HG02571 (cell line): Measurements from ENCODE around the gene UGT2B28.
"Not testable (repeated sequence)": the region's sequence is repeated elsewhere in the genome, so short reads cannot be mapped to it uniquely, and the experiment has no call there.

Source experiments
- ATAC-seq: cut with Tn5 transposase; IDR thresholded peaks from one replicate; pipeline ENCODE4 v1.9.1; 2021; ENCODE audit warnings: mild to moderate bottlenecking, moderate library complexity; ENCODE audit not compliant: unreplicated experiment

The UGT2B28 gene

DNA sequence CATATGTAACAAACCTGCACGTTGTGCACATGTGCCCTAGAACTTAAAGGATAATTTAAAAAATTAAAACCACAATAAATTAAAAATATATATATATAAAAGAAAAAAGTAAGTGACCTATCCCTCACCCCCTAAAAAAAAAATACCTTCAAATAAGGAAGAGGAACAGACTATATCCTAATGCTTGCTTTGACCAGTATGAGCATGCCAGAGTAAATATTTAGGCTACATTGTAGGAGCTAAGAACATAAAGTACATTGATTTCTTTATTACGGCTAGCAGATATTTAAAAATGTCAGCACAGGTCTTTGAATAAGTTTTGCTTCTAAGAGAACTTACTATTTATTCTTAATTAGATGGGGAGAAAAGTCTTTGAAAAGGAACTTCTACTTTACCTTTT, 62.8 kb downstream of the UGT2B28 start:
- ATAC-seq = not testable (repeated sequence)

DNA sequence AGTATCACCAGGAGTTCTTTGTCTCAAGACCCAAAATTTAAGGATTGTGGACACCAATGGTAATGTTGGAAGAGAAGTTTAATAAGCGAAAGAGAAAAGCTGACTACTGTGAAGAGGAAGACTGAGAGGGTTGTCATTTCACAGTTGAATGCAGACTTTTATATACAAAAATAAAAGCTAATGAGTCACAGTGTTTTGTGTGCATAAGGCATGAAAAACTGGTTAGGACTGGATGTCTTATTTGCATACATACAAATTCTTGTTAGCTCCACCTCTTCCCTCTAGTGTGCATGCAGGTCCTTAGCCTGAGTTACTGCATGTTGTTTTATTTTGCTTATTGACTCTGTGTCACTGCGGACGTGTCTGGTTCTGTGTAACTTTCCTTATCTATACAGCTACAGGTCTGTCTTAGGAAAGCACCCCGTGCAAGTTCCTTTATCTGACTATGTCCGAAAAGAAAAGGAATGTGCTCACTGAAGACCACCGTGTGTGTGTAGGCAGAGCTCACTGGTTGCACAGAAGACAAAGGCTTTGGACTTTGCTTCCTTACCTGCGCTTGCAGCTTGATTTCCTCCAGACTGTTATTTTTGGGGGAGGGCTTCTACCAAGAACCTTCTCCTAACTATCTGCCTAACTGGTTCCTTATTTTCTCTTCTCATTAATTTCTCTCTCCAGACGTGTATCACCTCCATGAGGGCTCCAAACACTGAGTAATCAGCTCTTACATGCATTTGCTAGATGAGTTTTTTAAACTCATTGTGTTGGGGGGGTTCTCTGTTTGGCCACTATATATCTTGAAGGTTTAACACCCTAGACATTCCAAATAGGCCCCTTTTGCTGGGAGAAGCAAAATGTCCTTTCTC, 63.5 kb downstream of the UGT2B28 start:
- not testable (repeated sequence) for ATAC-seq
